Right renal cortex interstitium (tissue), 3 donors: Measurements from ENCODE around the gene SPECC1L. TPM values are rescaled to one million over a fixed set of nuclear protein-coding genes. Genes with fewer than 3 reads are reported as not detected.

ENCODE experiments used
- DNase-seq, 3 donors: peaks; one replicate each; pipeline ENCODE4 v3.0.0-alpha.2; 2013; ENCODE audit warnings: low read depth in 3 of 3, low spot score in 2 of 3
- polyA plus RNA-seq, 3 donors: library from polyadenylated mRNA; unstranded; fragments of 120-200 nt; gene quantifications; one replicate each; pipeline ENCODE4 v1.2.1, GENCODE V29; 2013; ENCODE audit not compliant: insufficient read length in 3 of 3

Gene SPECC1L
- polyA plus RNA-seq, 3 donors = 49.9 to 53.5 (median 53.2) TPM

DNA sequence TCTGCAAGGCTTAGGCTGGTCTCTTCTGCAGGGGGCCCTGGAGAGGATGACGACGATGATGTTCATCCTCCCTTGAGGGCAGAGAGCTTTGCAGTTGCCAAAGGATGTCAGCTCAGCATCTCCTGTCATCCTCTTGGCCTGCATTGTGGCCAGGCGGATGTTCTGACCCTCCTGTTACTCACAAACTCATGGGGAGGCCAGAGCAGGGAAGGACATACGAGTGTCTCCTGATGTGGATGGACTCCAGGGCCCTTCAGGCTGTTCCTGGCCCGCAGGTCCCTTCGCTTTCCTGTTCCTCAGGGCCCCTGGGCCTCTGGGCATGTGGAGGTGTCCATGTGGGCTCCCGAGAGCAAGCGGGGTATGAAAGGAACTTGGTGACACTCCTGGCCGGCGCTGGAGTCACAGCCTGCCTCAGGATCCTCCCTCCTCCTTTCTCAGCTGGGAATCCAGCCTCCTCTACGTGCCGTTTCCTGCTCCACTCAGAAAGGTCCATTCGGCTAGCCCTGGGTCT is 165.3 kb downstream of the SPECC1L start:
- DNase-seq = no peak

DNA sequence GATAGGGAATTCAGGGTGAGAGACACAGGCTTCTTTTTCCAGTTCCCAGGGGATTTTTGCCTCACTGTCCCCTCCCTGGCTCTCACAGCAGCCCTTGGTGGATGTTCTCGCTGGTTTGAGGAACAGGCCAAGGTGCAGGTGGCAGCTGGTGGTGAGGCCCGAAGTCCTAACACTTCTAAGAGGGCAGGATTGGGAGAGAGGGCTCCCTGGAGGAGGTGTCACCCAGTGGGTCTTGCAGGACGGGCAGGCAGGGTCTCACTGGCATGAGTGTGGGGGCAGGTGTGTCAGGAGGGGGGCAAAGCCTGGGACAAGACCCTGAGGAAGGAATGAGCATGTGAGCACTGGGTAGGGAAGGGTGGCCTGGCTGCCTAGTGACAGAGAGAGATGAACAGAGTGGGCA is 165.9 kb downstream of the SPECC1L start:
- DNase-seq = no peak

DNA sequence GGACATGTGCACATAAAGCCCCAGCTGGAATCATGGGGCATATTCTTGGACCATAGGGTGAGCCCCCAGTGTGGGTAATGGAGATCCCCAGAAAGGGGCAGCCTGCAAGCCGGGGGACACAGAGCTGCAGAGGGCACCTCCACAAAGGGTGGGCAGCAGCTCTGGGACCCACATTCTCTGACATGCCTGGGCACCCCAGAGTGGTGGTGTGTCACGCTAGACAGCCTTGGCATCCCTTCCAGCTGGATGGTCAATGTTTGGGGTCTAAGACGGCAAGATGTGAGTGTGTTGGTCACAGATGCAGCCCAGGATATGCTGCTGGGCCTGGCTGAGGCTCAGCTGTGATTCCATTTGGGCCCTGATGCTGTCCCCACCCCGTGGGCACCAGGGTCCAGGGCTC is 166.5 kb downstream of the SPECC1L start:
- no peak for DNase-seq

DNA sequence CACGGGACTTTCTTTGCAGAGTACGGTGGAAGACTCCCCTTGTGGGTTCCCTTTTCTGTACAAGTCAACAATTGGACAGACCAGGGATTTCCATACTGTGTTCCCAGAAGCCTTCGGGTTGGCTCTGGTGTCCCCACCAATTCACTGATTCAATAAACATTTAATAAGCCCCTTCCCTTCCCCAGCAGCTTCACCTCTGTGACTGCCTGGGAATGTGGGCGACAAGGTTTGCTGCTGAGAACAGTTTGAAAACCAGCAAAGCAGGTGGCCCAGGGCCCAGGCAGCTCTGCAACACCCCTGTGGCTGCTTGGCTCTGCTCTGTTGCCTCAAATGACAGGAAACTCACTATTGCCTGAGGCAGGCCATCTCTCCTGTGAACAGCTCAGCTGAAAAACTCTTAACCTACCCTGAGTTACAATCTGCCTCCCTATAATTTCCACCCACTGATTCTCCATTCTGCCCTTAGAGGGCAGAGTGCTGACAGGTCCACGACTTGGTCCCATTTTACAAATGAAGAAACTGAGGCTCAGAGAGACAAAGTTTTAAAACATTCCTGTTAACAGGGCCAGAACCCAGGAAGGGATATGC is 167.2 kb downstream of the SPECC1L start:
- no peak for DNase-seq

DNA sequence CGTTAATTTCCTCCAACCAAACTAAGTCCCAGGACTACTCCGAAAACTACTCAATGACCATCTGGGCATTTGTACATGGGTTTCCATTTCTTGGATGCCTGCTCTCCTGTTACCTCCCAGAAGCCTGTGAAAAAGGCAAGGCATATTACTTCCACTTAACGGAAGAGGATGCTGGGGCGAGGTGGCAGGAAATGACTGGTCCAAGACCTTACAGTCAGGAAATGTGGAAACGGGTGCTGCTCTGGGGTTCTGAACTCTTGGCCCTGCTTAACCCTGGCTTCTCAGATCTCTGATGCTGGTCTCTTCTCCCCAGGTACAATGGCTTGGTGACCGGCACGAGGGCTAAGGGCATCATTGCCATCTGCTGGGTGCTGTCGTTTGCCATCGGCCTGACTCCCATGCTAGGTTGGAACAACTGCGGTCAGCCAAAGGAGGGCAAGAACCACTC is 169.7 kb downstream of the SPECC1L start:
- DNase-seq = no peak

DNA sequence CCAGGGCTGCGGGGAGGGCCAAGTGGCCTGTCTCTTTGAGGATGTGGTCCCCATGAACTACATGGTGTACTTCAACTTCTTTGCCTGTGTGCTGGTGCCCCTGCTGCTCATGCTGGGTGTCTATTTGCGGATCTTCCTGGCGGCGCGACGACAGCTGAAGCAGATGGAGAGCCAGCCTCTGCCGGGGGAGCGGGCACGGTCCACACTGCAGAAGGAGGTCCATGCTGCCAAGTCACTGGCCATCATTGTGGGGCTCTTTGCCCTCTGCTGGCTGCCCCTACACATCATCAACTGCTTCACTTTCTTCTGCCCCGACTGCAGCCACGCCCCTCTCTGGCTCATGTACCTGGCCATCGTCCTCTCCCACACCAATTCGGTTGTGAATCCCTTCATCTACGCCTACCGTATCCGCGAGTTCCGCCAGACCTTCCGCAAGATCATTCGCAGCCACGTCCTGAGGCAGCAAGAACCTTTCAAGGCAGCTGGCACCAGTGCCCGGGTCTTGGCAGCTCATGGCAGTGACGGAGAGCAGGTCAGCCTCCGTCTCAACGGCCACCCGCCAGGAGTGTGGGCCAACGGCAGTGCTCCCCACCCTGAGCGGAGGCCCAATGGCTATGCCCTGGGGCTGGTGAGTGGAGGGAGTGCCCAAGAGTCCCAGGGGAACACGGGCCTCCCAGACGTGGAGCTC is 170.2 kb downstream of the SPECC1L start:
- DNase-seq = no peak

DNA sequence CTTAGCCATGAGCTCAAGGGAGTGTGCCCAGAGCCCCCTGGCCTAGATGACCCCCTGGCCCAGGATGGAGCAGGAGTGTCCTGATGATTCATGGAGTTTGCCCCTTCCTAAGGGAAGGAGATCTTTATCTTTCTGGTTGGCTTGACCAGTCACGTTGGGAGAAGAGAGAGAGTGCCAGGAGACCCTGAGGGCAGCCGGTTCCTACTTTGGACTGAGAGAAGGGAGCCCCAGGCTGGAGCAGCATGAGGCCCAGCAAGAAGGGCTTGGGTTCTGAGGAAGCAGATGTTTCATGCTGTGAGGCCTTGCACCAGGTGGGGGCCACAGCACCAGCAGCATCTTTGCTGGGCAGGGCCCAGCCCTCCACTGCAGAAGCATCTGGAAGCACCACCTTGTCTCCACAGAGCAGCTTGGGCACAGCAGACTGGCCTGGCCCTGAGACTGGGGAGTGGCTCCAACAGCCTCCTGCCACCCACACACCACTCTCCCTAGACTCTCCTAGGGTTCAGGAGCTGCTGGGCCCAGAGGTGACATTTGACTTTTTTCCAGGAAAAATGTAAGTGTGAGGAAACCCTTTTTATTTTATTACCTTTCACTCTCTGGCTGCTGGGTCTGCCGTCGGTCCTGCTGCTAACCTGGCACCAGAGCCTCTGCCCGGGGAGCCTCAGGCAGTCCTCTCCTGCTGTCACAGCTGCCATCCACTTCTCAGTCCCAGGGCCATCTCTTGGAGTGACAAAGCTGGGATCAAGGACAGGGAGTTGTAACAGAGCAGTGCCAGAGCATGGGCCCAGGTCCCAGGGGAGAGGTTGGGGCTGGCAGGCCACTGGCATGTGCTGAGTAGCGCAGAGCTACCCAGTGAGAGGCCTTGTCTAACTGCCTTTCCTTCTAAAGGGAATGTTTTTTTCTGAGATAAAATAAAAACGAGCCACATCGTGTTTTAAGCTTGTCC is 171.0 kb downstream of the SPECC1L start:
- no peak for DNase-seq

DNA sequence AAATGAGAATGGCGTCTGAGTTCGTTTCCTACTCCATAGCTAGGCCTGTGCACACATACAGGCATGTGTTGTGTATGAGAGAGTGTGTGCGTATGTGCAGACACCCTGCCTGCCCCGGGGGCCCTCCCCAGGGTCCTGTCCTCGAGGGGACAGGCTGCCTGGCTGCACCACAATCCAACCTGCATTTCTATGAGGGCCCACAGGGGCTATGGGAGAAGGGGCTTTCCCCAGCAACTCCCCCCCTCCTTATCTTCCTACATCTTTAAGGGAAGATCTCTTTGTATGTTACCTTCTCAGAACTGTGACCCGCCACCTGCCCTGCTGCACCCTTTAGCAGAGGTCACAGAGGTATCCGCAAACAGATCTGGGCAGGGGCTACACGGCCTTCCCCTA is 171.7 kb downstream of the SPECC1L start:
- DNase-seq = no peak

DNA sequence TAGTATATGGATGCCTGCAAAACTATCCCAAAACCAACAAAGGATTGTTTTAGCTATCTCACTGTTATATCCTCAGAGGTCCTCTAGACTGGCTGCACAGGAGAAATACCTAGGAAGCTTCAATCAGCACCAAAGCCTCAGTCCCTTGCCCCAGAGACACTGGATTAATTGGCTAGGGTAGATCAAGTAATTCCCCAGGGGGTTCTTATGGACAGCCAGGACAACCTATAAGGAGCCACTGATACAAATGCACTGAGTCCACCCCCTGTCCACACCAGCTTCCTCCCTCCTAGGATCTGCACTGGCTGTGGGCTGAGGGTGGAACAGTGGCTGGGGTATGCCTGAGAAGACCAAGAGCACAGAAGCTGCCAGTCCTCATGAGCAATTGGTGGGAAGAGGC is 173.0 kb downstream of the SPECC1L start:
- no peak for DNase-seq

DNA sequence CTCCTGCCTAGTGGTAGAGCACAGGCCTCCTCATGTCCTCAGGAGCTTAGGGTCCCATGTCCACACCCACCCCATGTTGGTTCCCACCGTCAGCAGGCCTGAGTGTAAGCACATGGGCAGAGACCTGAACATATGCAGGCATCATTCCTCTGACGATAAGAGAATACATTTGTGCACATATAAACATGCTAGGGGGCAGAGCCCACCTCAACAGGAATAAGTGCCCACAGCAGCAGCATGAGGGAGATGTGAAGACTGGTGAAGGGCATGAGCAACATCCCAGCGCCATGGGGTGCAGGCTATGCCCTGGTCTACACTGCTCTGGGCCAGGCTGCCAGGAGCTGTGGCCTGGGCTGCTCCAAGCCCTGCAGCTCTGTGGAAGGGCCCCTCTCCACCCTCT is 173.6 kb downstream of the SPECC1L start:
- DNase-seq = no peak

DNA sequence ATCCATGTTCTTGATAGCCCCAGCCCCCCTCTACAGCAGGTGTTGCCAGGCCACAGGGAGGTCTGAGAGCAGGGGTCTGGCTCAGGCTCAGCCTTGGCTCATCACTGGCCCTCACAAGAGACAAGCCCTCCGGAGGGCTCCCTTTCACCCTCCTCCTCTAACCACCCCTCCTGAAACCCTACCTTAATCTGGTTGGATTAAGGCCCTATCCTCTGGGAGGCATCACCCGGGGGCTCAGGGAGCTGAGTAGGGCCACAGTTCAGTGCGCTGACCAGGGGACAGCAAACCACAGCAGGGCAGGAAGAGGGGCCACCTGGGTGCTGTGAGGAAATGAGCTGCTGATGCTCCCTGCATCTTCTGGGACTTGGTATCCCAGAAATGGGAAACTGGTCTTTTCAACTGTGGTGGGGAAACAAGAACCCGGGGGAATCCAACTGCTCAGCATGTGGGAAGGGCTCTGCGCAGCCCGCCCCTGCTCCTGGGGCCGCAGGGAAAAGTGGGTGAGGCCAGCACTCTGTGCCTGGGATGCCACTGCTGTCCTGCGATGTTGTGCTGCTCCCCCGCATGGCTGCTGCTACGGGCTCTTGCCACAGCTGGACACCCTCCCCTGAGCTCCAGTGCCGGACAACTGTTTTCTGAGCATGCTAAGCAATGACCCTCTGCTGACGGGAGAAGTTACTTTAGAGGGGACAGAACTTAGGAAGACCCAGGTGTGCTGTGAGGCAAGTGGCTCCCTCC is 174.3 kb downstream of the SPECC1L start:
- peak in 1 of 3 donors; percentile 60 for DNase-seq

DNA sequence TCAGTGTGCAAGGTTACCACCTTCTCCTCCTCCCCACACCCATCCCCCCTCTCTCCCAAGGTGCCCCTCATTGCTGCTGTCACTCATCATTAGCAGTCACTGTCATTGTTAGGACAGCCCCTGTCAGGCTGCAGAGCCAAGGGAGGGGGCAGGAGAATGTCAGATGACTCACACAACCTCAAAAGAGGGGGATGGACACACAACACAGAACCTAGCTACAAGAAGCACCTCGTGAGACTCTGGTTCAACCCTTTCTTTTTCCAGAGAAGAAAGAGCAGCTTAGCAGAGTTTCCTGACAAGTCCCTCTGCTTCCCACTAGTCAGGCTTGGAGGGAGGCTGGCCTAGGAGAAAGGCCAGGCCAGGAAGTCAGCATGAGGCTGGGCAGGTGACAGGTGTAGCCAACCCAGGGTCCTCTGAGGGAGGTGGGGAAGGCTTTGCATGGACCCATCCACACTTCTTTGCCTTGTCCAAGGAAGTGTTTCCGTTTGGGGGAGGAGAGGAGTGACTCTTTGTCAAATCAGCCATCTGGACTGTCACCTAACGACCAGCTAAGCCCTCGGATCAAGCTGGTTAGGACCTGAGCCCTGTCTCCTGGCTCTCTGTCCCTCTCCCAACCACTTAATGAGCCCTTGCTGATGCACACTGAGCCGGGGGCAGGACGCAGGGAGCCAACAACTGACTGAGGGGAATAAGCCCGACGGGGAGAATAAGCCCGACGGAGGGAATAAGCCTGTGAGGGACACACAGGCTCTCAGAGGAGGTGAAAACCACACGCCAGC is 175.0 kb downstream of the SPECC1L start:
- no peak for DNase-seq

DNA sequence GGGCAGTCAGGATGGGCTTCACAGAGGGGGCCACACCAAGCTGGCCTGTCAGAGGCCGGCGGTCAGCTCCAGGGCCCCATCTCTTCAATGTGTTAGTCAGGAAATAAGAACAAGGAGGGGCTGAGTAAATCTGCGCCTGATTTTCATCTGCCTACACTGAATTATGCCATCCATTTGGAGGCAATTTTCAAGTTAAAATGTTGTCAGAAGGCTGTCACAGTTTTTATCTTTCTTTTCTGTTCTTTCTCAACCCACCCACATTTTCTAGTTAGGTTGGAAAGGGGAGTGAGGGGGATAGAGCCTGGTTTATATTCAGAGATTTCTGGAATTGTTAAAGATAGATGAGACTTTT is 175.6 kb downstream of the SPECC1L start:
- no peak for DNase-seq

DNA sequence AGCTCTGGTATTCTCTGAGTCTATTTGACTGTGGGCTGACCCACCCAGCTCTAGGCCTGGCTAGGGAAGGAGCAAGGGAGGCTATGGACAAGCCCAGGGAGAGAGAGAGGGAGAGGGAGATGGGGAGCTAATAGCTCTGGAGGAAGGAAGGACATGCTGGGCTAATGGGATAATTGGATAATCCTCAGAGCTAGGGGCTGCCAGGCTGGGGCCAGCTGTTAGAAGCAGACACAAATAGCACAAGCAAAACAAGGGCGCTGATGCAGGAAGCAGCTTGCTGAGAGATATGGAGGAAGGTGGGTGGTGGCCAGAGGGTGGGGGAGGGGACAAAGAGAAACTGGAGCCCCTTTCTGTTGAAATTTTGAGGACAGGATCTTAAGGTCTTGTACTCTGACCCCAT is 180.0 kb downstream of the SPECC1L start:
- DNase-seq = no peak

DNA sequence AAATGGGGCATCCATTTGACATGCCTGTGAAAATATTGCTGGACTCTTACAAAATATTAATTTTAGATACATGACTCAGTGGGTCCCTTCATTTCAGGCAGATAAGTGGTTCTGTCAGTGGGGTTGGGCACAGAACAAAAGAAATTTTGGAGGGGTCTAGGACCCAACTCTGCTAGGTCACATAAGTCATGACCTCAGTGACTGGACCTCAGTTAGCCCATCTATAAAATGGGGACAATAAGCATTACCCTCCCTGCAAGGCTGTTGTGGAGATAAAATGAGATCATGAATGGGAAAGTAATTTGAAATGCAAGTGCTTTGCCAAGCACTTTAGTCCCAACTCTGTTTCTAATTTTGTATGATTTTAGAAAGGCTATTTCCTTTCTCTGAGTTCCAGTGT is 180.5 kb downstream of the SPECC1L start:
- no peak for DNase-seq

DNA sequence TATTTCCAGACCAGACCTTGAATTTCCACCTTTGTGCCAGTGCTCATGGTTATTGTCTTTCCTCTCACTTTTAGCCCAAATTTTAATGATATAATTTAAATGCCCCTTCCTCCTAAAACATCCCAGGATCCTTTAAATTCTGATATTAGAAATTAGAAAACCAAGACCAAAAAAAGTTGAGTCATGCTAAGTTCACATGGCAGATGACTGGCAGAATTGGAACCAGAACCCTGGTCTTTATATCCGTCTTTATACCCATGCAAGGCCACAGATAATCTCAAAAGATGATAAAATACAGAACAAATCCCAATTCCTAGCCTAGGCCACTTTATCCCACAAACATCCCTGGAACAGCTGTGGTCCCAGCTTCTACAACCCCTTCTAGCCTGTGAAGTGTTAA is 183.2 kb downstream of the SPECC1L start:
- DNase-seq = no peak

DNA sequence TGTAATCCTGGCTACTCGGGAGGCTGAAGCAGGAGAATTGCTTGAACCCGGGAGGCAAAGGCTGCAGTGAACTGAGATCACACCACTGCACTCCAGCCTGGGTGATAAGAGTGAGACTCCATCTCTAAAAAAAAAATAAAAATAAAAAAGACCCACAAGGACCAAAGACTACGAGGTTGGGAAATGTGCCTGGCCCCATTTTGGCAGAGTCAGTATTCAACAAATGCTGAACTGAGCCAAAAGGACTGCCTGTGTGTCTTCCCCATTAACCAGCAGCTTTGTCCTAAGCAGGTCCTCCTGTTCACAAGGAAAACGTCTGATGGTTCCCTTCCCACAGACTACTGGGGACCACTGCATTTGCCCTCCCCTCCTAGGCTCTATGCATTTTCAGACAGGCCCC is 184.4 kb downstream of the SPECC1L start:
- DNase-seq = no peak

DNA sequence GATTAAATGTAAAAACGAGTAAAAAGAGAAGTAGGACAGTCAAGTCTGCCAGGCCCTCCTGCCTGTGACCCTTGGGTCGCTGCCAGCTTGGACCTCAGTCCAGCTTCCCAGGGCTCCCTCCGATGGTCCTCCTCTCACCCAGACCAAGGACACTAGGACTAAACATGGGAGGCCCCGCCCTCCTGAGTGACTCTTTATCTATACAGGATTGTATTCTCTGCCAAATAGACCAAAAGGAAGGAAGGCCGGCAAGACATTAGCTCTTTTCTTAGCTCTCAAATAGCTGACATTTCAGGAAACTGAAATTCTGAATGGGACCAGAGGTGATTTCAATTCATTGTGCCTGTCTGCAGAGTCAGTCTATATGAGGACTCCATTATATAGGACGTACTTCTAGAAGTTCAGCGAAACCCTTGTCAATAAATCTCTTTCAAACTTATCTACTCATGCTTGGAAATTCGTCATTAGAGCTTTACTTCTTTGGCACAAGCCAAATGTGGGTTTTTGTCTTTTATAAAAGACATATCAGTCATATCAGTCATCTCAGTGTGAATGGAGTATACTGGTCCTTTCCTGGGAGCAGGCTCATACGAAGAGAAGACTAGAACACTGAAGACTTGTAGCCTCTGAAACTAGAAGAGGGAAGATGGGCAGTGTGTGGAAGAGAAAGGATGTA is 185.3 kb downstream of the SPECC1L start:
- no peak for DNase-seq

DNA sequence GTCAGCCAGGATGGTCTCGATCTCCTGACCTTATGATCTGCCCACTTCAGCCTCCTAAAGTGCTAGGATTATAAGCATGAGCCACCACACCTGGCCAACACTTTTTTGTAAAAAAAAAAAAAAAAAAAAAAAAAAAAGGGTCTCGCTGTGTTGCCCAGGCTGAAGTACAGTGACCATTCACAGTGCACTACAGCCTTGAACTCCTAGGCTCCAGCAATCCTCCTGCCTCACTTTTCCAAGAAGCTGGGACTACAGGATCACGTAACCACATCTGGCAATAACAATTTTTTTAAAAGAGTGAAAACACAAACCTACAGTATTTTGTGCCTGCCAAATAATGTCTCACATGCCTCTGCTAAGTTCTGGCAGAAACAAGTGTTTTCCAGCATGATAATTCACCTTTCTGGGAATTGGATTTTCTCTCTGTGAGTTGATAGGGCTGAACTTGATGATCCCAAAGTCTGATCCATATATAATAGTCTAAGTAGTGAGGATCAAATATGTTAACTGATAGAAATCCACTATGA is 187.3 kb downstream of the SPECC1L start:
- DNase-seq = no peak
